Thyroid gland (tissue), 4 donors: Measurements from ENCODE around the gene CISH. TPM values are rescaled to one million over a fixed set of nuclear protein-coding genes. Genes with fewer than 3 reads are reported as not detected.

Experiments used
- DNase-seq, 2 donors: peaks; one replicate each; pipeline ENCODE4 v3.0.0-alpha.2; 2019
- H3K27ac ChIP-seq, 3 donors: fragments of 200-600 bp; sonication (generic); 1 replicate in 2 of 3; 2 replicates in 1 of 3; pipeline ENCODE4 v1.5.1; 2016 to 2019; ENCODE audit warnings: mild to moderate bottlenecking in 1 of 3, moderate library complexity in 1 of 3
- H3K27me3 ChIP-seq: fragments of 200-600 bp; sonication (generic); one replicate; pipeline ENCODE4 v1.5.1; 2019
- H3K36me3 ChIP-seq, 2 donors: fragments of 200-600 bp; sonication (generic); one replicate each; pipeline ENCODE4 v1.5.1; 2016 to 2019
- H3K4me1 ChIP-seq, 2 donors: fragments of 200-600 bp; sonication (generic); one replicate each; pipeline ENCODE4 v1.5.1; 2017 to 2019
- H3K4me3 ChIP-seq, 3 donors: fragments of 200-600 bp; sonication (generic); replicated peaks in 1 of 3; 1 replicate in 2 of 3; 2 replicates in 1 of 3; pipeline ENCODE4 v1.5.1; 2016; ENCODE audit warnings: mild to moderate bottlenecking in 1 of 3
- H3K9me3 ChIP-seq: fragments of 200-600 bp; sonication (generic); one replicate; pipeline ENCODE4 v1.5.1; 2017
- POLR2A ChIP-seq, 2 donors: fragments of 450-650 bp; IDR thresholded peaks; one replicate each; pipeline ENCODE4 v1.6.1; 2017; ENCODE audit warnings: antibody characterized with exemption in 2 of 2, mild to moderate bottlenecking in 2 of 2, moderate library complexity in 1 of 2
- WGBS, 2 donors: methylation state at CpG; one replicate each; pipeline ENCODE4 v1.1.5; 2017; 5-methylcytosine and 5-hydroxymethylcytosine counted together
- intact Hi-C: fragments of 100-400 bp; cut with DNase I; formaldehyde crosslinking; loops from one replicate; pipeline ENCODE4 v1.15.1; 2023
- total RNA-seq, 4 donors: library from RNA; depleted of rRNA; stranded (reverse); fragments of >200 nt; gene quantifications; one replicate each; pipeline ENCODE4 v1.2.3, GENCODE V29; 2016
- TF ChIP-seq, protein P1 (sequence below), 6 experiments: fragments of 200-600 bp in 3 of 6; fragments of 450-650 bp in 3 of 6; sonication (generic) in 3 of 6; IDR thresholded peaks; one replicate each; pipeline ENCODE4 v1.5.1; 2016 to 2019; ENCODE audit warnings: antibody characterized with exemption in 6 of 6, mild to moderate bottlenecking in 2 of 6, inconsistent platforms in 1 of 6, moderate library complexity in 1 of 6

The CISH gene, protein sequence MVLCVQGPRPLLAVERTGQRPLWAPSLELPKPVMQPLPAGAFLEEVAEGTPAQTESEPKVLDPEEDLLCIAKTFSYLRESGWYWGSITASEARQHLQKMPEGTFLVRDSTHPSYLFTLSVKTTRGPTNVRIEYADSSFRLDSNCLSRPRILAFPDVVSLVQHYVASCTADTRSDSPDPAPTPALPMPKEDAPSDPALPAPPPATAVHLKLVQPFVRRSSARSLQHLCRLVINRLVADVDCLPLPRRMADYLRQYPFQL
- total RNA-seq, result 10 to 100 TPM; 31.0 to 78.1 (median 48.0) TPM

DNA sequence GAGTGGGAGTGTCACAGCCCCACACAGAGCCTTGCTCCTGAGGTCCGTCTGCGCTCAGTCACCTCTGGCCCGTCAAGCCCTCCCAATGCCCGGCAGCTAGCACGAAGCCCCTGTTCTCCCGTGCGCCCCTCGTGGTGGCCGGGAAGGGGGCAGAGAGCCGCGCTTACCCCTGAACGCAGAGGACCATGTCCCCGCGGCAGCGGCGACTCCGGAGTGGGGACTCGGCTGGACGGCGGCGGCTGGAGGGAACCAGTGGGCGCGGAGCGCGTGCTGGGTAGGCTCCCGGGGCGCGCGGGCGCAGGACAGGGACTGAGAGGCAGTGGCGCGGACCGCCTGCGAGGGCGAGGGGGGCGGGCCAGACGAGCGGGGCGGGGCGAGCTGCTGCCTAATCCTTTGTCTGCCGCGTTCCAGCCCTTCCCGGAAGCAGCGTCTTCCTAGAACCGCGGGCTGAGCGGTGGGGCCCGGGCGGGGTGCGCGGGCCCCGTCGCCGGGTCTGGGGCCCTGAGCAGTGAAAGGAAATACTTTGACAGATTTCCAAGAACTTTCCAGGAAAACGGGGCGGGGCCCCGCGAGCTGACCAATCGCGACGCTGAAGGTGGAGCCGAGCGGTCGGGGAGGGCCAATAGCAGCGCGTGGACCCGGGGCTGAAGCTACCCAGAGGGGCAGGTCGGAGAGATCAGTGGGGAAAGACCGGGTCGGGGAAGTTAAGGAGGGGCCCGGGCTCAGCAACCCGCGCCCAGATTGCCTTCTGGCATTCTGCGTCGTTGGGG, at the start of gene CISH:
Gene CISH (minus strand): TSS at position 311 of the 770 bp plus-strand sequence. CDS start 124 bp downstream, at position 187.
- Histone ChIP-seq H3K9me3 (no peaks in the 10 kb centered on the region), H3K4me1 (peaks cover 41 to 59% of the 10 kb centered on the region in 2 donors), H3K4me3 (peak within 1 kb of the TSS; percentile 69 to 96 (median 82)), H3K36me3 (peaks cover 16 to 17% of the 10 kb centered on the region in 2 donors), H3K27me3 (no peaks in the 10 kb centered on the region), H3K27ac (peak within 1 kb of the TSS; percentile 99 to 100 (median 100))
- TF ChIP-seq, protein P1, sequence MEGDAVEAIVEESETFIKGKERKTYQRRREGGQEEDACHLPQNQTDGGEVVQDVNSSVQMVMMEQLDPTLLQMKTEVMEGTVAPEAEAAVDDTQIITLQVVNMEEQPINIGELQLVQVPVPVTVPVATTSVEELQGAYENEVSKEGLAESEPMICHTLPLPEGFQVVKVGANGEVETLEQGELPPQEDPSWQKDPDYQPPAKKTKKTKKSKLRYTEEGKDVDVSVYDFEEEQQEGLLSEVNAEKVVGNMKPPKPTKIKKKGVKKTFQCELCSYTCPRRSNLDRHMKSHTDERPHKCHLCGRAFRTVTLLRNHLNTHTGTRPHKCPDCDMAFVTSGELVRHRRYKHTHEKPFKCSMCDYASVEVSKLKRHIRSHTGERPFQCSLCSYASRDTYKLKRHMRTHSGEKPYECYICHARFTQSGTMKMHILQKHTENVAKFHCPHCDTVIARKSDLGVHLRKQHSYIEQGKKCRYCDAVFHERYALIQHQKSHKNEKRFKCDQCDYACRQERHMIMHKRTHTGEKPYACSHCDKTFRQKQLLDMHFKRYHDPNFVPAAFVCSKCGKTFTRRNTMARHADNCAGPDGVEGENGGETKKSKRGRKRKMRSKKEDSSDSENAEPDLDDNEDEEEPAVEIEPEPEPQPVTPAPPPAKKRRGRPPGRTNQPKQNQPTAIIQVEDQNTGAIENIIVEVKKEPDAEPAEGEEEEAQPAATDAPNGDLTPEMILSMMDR (IDR thresholded peaks at IDR 0.05), result peak in 3 of 6 experiments; percentile 14 to 30 (median 28)
- TF ChIP-seq POLR2A (IDR thresholded peaks at IDR 0.05), result peak; percentile 86 to 95
- intact Hi-C loops, result no loop called here
- WGBS, 2 donors, result 0 to 1% methylated on average over 7 to 32 of the region's 75 CpGs
- peak; percentile 98 to 99 for DNase-seq

DNA sequence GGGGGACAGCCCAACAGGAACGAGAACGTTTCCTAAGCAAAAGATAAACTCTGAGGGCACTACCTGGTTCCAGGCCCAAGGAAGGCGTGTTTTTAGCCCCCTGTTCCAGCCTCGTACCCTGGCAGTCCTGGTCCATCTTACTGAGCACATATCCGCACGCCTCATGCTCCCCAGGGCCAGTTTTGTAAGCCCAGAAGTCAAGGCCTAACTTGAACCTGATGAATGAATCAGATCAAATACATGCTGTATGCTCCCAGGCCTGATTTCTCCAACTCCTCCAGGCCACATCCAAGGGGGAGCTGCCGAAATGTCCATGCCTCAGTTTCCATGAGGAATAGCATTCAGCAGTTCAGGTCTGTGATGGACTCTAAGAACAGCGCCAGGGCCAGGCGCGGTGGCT, 48.8 kb upstream of the CISH start:
- 91 to 96% methylated on average over 9 to 10 of the region's 10 CpGs for WGBS, 2 donors
- no peaks in the 10 kb centered on the region for H3K9me3 ChIP-seq
- no peak overlapping the region for H3K27ac ChIP-seq
- H3K36me3 ChIP-seq, result no peaks in the 10 kb centered on the region
- intact Hi-C loops, result no loop called here
- no peak for TF ChIP-seq POLR2A (IDR thresholded peaks at IDR 0.05)
- TF ChIP-seq, protein P1 (IDR thresholded peaks at IDR 0.05), result no peak
- H3K4me3 ChIP-seq, result no peak overlapping the region
- H3K4me1 ChIP-seq, result peaks cover 20 to 33% of the 10 kb centered on the region in 2 donors
- H3K27me3 ChIP-seq, result no peaks in the 10 kb centered on the region
- DNase-seq, result no peak

DNA sequence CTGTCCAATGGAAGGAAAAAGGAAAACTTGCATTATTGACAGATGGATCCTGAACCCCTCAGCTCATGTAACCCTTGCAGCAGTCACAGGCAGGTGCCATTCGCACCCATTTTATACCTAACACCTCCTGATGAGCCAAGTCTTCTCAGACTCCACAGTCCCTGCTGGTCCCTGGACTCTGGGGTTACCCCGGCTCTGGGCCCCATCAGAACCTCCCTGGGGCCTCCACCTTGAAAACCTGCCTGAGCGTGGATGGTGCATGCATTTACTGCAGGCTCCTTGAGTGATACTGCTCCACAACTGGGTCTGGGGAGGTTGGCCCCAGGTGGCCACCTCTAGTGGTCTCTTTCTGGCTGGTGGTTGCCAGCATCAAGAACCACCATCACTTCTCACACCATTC, 47.3 kb upstream of the CISH start:
- WGBS, 2 donors, result 93% methylated on average over 3 of the region's 3 CpGs
- TF ChIP-seq POLR2A (IDR thresholded peaks at IDR 0.05), result no peak
- TF ChIP-seq, protein P1 (IDR thresholded peaks at IDR 0.05), result no peak
- H3K4me3 ChIP-seq, result no peak overlapping the region
- no peak for DNase-seq
- no peaks in the 10 kb centered on the region for H3K9me3 ChIP-seq
- H3K27ac ChIP-seq, result no peak overlapping the region
- intact Hi-C loops, result no loop called here
- no peaks in the 10 kb centered on the region for H3K27me3 ChIP-seq
- no peaks in the 10 kb centered on the region for H3K36me3 ChIP-seq
- H3K4me1 ChIP-seq, result peaks cover 20 to 33% of the 10 kb centered on the region in 2 donors

DNA sequence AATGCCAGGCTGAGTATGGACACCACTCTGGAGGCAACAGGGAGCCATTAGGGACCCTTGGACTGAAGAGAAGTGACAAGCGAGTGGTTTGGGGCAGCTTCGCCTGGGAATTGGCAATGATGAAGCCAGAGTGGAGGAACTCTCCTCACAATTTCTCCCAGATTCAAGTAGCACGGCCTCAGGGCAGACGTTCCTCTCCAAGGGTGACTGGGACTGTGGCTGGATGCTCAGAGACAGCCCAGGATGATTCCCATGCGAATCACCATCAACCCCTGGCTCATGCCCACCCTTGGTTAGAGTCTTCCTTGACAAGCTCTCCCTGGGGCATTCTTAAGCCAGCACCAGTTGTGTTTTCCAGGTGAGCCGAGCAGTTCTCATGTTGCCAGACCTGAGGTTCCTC, 46.8 kb upstream of the CISH start:
- intact Hi-C loops, result no loop called here
- WGBS, 2 donors, result 79 to 95% methylated on average over 6 of the region's 6 CpGs

More for the DNA sequence above, 46.8 kb upstream of the CISH start:
- H3K27me3 ChIP-seq, result no peaks in the 10 kb centered on the region
- DNase-seq, result no peak
- no peaks in the 10 kb centered on the region for H3K9me3 ChIP-seq
- peak overlapping the region in 2 of 3 donors; percentile 47 to 51 for H3K27ac ChIP-seq
- peaks cover 20 to 33% of the 10 kb centered on the region in 2 donors for H3K4me1 ChIP-seq
- H3K36me3 ChIP-seq, result no peaks in the 10 kb centered on the region
- H3K4me3 ChIP-seq, result no peak overlapping the region
- TF ChIP-seq, protein P1 (IDR thresholded peaks at IDR 0.05), result no peak
- no peak for TF ChIP-seq POLR2A (IDR thresholded peaks at IDR 0.05)
